Measurements from ENCODE around the gene BBX.
A peak's percentile ranks its signal among the peaks of the same experiment; 100 is the strongest.

The BBX gene

GRCh38 chr3:107524326-107524840 lies 1.6 kb downstream of the BBX start:
- TF ChIP-seq, protein P1, sequence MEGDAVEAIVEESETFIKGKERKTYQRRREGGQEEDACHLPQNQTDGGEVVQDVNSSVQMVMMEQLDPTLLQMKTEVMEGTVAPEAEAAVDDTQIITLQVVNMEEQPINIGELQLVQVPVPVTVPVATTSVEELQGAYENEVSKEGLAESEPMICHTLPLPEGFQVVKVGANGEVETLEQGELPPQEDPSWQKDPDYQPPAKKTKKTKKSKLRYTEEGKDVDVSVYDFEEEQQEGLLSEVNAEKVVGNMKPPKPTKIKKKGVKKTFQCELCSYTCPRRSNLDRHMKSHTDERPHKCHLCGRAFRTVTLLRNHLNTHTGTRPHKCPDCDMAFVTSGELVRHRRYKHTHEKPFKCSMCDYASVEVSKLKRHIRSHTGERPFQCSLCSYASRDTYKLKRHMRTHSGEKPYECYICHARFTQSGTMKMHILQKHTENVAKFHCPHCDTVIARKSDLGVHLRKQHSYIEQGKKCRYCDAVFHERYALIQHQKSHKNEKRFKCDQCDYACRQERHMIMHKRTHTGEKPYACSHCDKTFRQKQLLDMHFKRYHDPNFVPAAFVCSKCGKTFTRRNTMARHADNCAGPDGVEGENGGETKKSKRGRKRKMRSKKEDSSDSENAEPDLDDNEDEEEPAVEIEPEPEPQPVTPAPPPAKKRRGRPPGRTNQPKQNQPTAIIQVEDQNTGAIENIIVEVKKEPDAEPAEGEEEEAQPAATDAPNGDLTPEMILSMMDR (IDR thresholded peaks at IDR 0.05) = no peak
- H3K27ac ChIP-seq = peak overlapping the region; percentile 95 to 96
- H3K36me3 ChIP-seq = no peaks in the 10 kb centered on the region
- no peaks in the 10 kb centered on the region for H3K9me3 ChIP-seq
- H3K4me3 ChIP-seq = peak overlapping the region; percentile 68 to 97
- intact Hi-C loops (cut with DNase I; ENCODE audit: low total_unique reads) = loop anchor here (10.0 kb wide), 1 partner anchor 250 kb away; no protein-coding TSS in a partner anchor
- DNase-seq = no peak
- H3K4me1 ChIP-seq = peaks cover 0 to 21% (median 8%) of the 10 kb centered on the region in 4 donors
- no peaks in the 10 kb centered on the region for H3K27me3 ChIP-seq

DNA sequence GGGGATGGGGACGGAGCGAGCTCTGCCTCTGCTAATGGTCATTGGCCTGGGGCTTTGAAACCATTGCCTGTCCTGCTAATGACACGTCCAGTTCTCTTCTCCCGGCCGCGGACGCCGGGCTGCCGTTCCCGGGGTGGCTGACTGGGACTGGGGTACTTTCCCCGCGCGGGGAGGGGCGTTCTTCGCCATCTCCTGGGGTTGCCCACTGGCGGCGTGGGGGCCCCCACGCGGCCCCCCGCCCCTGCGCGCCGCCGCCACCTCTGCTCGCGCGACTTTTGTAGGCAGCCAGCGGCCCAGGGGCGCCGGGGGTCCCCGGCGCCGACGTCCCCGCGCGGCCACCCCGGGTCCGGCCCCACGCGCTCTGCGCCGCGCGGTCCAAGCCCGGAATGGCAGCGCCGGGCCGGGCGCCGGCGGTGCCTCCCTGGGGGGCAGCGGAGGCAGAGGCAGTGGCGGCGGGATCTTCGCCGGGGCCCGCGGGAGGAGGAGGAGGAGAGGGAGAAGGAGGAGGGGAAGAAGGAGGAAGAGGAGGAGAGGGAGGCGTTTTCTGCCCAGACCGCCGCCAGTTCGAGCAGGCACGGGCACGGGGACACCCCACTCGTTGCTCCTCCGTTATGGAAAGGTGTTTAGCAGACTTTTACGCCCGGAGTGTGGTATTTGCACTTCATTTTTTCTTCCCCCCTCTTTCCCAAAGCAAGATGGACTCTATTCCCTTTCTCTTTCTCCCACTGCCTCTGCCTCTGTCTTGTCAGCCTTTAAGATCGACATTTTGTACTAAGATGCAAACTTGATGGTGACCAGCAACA lies 2.3 kb downstream of the BBX start:
- H3K36me3 ChIP-seq = no peaks in the 10 kb centered on the region
- H3K4me1 ChIP-seq = peaks cover 0 to 21% (median 8%) of the 10 kb centered on the region in 4 donors
- intact Hi-C loops (cut with DNase I; ENCODE audit: low total_unique reads) = loop anchor here (1.0 to 10.0 kb wide), 2 partner anchors 94 to 250 kb away; no protein-coding TSS in a partner anchor
- peak overlapping the region; percentile 95 to 96 for H3K27ac ChIP-seq
- H3K9me3 ChIP-seq = no peaks in the 10 kb centered on the region
- TF ChIP-seq, protein P1 (IDR thresholded peaks at IDR 0.05) = no peak
- H3K4me3 ChIP-seq = peak overlapping the region; percentile 68 to 97
- DNase-seq = peak; percentile 67 to 82
- H3K27me3 ChIP-seq = no peaks in the 10 kb centered on the region

GRCh38 chr3:107525644-107526305 lies 3.0 kb downstream of the BBX start:
- no peaks in the 10 kb centered on the region for H3K36me3 ChIP-seq
- H3K9me3 ChIP-seq = no peaks in the 10 kb centered on the region
- peak overlapping the region; percentile 68 to 97 for H3K4me3 ChIP-seq
- no peaks in the 10 kb centered on the region for H3K27me3 ChIP-seq
- H3K4me1 ChIP-seq = peaks cover 0 to 21% (median 8%) of the 10 kb centered on the region in 4 donors
- DNase-seq = peak; percentile 24 to 66
- intact Hi-C loops (cut with DNase I; ENCODE audit: low total_unique reads) = loop anchor here (1.0 to 10.0 kb wide), 2 partner anchors 94 to 251 kb away; no protein-coding TSS in a partner anchor
- TF ChIP-seq, protein P1 (IDR thresholded peaks at IDR 0.05) = no peak
- H3K27ac ChIP-seq = peak overlapping the region; percentile 95 to 96

GRCh38 chr3:107531917-107532469 lies 9.2 kb downstream of the BBX start:
- no peak for DNase-seq
- no peak overlapping the region for H3K4me3 ChIP-seq
- H3K27me3 ChIP-seq = no peaks in the 10 kb centered on the region
- intact Hi-C loops (cut with DNase I; ENCODE audit: low total_unique reads) = no loop called here
- H3K27ac ChIP-seq = no peak overlapping the region
- no peaks in the 10 kb centered on the region for H3K4me1 ChIP-seq
- TF ChIP-seq, protein P1 (IDR thresholded peaks at IDR 0.05) = no peak
- H3K9me3 ChIP-seq = no peaks in the 10 kb centered on the region
- H3K36me3 ChIP-seq = no peaks in the 10 kb centered on the region

DNA sequence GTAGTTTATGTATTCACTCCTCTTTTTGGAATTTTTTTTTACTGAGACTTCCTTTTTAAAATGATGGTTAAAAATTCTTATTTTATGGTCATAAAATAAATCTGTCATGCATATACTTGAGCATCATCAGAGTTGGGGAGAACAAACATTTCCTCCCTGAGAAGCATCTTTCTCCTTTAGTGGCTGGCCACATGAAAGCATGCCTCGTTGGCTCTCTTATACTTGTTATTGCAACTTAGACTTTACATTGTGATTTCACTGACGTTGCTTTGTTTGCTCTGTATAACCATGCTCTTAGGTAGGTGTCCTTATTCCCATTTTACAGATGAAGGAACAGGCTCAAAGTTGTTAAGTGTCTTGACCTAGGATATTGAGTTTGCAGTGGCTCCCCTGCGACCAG lies 18.1 kb downstream of the BBX start:
- H3K4me3 ChIP-seq = no peak overlapping the region
- intact Hi-C loops (cut with DNase I; ENCODE audit: low total_unique reads) = no loop called here
- TF ChIP-seq, protein P1 (IDR thresholded peaks at IDR 0.05) = no peak

More for the DNA sequence above, 18.1 kb downstream of the BBX start:
- H3K4me1 ChIP-seq = no peaks in the 10 kb centered on the region
- no peaks in the 10 kb centered on the region for H3K36me3 ChIP-seq
- no peak for DNase-seq
- no peaks in the 10 kb centered on the region for H3K9me3 ChIP-seq
- no peak overlapping the region for H3K27ac ChIP-seq
- H3K27me3 ChIP-seq = no peaks in the 10 kb centered on the region

Measured in tibial artery (tissue), 4 donors.